ENCODE measurements around the gene CNTN4. TPM values are rescaled to one million over a fixed set of nuclear protein-coding genes. Genes with fewer than 3 reads are reported as not detected.

CNTN4 gene
- total RNA-seq, 6 experiments from 2014 or later: 1.5 to 3.9 (median 1.7) TPM

- H3K4me1 ChIP-seq: peaks cover 0 to 15% (median under 1%) of the 10 kb centered on the region in 4 donors
- no peak overlapping the region for H3K27ac ChIP-seq
- H3K27me3 ChIP-seq: no peaks in the 10 kb centered on the region
- H3K36me3 ChIP-seq: no peaks in the 10 kb centered on the region
- no peak for TF ChIP-seq CTCF (IDR thresholded peaks at IDR 0.05)
- no peak for TF ChIP-seq POLR2A (IDR thresholded peaks at IDR 0.05)
- intact Hi-C loops (cut with DNase I): no loop called here
- H3K4me3 ChIP-seq: no peak overlapping the region
- 58% methylated on average over 11 of the region's 12 CpGs for WGBS (ENCODE audit: insufficient coverage, low coverage, low lambda C conversion rate, missing lambda C conversion rate)
- ATAC-seq (peak in 2 of 4 donors; percentile 48), DNase-seq (no peak)
- H3K9me3 ChIP-seq: no peaks in the 10 kb centered on the region
Measured at GRCh38 chr3:2856138-2857133, 757.8 kb downstream of the CNTN4 start.

GRCh38 chr3:2860626-2861025 lies 762.0 kb downstream of the CNTN4 start:
- TF ChIP-seq POLR2A (IDR thresholded peaks at IDR 0.05) (no peak), CTCF (IDR thresholded peaks at IDR 0.05) (no peak)
- peak overlapping the region; percentile 81 to 90 (median 84) for H3K27ac ChIP-seq
- no peak overlapping the region for H3K4me3 ChIP-seq
- H3K27me3 ChIP-seq: no peaks in the 10 kb centered on the region
- H3K4me1 ChIP-seq: peaks cover 0 to 37% (median 7%) of the 10 kb centered on the region in 4 donors
- no peak for DNase-seq
- H3K9me3 ChIP-seq: no peaks in the 10 kb centered on the region
- intact Hi-C loops (cut with DNase I): no loop called here
- H3K36me3 ChIP-seq: no peaks in the 10 kb centered on the region
- WGBS (ENCODE audit: insufficient coverage, low coverage, low lambda C conversion rate, missing lambda C conversion rate): 38% methylated on average over 2 of the region's 2 CpGs
- ATAC-seq: no peak

DNA sequence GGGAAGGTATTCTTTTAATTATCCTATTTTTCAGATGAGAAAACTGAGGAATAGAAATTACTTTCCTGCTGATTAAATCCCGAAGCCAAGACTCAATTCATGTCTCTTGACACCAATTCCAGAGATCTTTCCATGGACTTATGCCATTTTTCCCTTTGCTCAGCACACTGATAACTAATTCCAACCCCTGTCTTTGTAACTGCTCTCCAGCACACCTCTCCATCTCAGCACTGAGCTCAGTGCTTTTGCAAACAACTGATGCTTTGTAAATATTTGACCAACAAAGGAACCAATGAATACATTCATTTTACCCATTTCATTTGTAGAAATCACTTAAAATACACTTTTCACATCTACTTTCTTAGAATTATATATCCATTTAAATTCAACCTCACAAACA lies 762.5 kb downstream of the CNTN4 start:
- Histone ChIP-seq H3K27ac (peak overlapping the region; percentile 81 to 90 (median 84)), H3K36me3 (no peaks in the 10 kb centered on the region), H3K9me3 (no peaks in the 10 kb centered on the region), H3K4me1 (peaks cover 0 to 37% (median 7%) of the 10 kb centered on the region in 4 donors), H3K27me3 (no peaks in the 10 kb centered on the region), H3K4me3 (no peak overlapping the region)
- intact Hi-C loops (cut with DNase I): no loop called here
- ATAC-seq (peak; percentile 82 to 89 (median 86)), DNase-seq (peak in 1 of 3 donors; percentile 60)
- TF ChIP-seq CTCF (IDR thresholded peaks at IDR 0.05) (no peak), POLR2A (IDR thresholded peaks at IDR 0.05) (no peak)
- WGBS (ENCODE audit: insufficient coverage, low coverage, low lambda C conversion rate, missing lambda C conversion rate): 17% methylated on average over 1 of the region's 1 CpG

GRCh38 chr3:2861920-2862319 lies 763.3 kb downstream of the CNTN4 start:
- 28% methylated on average over 1 of the region's 1 CpG for WGBS (ENCODE audit: insufficient coverage, low coverage, low lambda C conversion rate, missing lambda C conversion rate)
- intact Hi-C loops (cut with DNase I): no loop called here
- ATAC-seq (peak in 1 of 4 donors; percentile 6), DNase-seq (no peak)
- no peaks in the 10 kb centered on the region for H3K27me3 ChIP-seq
- no peaks in the 10 kb centered on the region for H3K9me3 ChIP-seq
- peak overlapping the region; percentile 81 to 90 (median 84) for H3K27ac ChIP-seq
- TF ChIP-seq POLR2A (IDR thresholded peaks at IDR 0.05) (no peak), CTCF (IDR thresholded peaks at IDR 0.05) (no peak)
- no peaks in the 10 kb centered on the region for H3K36me3 ChIP-seq
- H3K4me1 ChIP-seq: peaks cover 0 to 37% (median 7%) of the 10 kb centered on the region in 4 donors
- H3K4me3 ChIP-seq: no peak overlapping the region

Data from right lobe of liver (tissue), 6 donors.